ENCODE measurements around the gene OR5K3.

The OR5K3 gene

GRCh38 chr3:98398513-98398912 is 8.0 kb downstream of the OR5K3 start:
- DNase-seq (ENCODE audit: low read depth in 1 of 2, low spot score in 1 of 2) = no peak
- Histone ChIP-seq H3K27ac (replicated peaks) (no peak overlapping the region), H3K27me3 (ENCODE audit: insufficient read depth, poor library complexity, severe bottlenecking) (no peaks in the 10 kb centered on the region), H3K4me3 (replicated peaks; ENCODE audit: insufficient read depth, low read length) (no peak overlapping the region)
- no peak for TF ChIP-seq POLR2AphosphoS5 (IDR thresholded peaks at IDR 0.05; ENCODE audit: low read depth)
- TF ChIP-seq GABPA (IDR thresholded peaks at IDR 0.05; ENCODE audit: low read depth) = no peak
- no peak for TF ChIP-seq CTCF (IDR thresholded peaks at IDR 0.05; ENCODE audit: insufficient read depth, low read length)
- no peak for TF ChIP-seq REST (IDR thresholded peaks at IDR 0.05; ENCODE audit: insufficient replicate concordance, low read depth)
- no peak for TF ChIP-seq SPI1 (IDR thresholded peaks at IDR 0.05; ENCODE audit: borderline replicate concordance, low read depth)

GRCh38 chr3:98402507-98402906 is 12.0 kb downstream of the OR5K3 start:
- Histone ChIP-seq H3K4me3 (replicated peaks; ENCODE audit: insufficient read depth, low read length) (no peak overlapping the region), H3K27ac (replicated peaks) (no peak overlapping the region), H3K27me3 (ENCODE audit: insufficient read depth, poor library complexity, severe bottlenecking) (no peaks in the 10 kb centered on the region)
- DNase-seq (ENCODE audit: low read depth in 1 of 2, low spot score in 1 of 2) = no peak
- TF ChIP-seq SPI1 (IDR thresholded peaks at IDR 0.05; ENCODE audit: borderline replicate concordance, low read depth) (no peak), REST (IDR thresholded peaks at IDR 0.05; ENCODE audit: insufficient replicate concordance, low read depth) (no peak), CTCF (IDR thresholded peaks at IDR 0.05; ENCODE audit: insufficient read depth, low read length) (no peak), GABPA (IDR thresholded peaks at IDR 0.05; ENCODE audit: low read depth) (no peak), POLR2AphosphoS5 (IDR thresholded peaks at IDR 0.05; ENCODE audit: low read depth) (no peak)

GRCh38 chr3:98404010-98404409 is 13.5 kb downstream of the OR5K3 start:
- DNase-seq (ENCODE audit: low read depth in 1 of 2, low spot score in 1 of 2) = no peak
- TF ChIP-seq SPI1 (IDR thresholded peaks at IDR 0.05; ENCODE audit: borderline replicate concordance, low read depth) = no peak
- TF ChIP-seq GABPA (IDR thresholded peaks at IDR 0.05; ENCODE audit: low read depth) = no peak
- no peak for TF ChIP-seq REST (IDR thresholded peaks at IDR 0.05; ENCODE audit: insufficient replicate concordance, low read depth)
- no peak for TF ChIP-seq CTCF (IDR thresholded peaks at IDR 0.05; ENCODE audit: insufficient read depth, low read length)
- no peak for TF ChIP-seq POLR2AphosphoS5 (IDR thresholded peaks at IDR 0.05; ENCODE audit: low read depth)
- Histone ChIP-seq H3K27ac (replicated peaks) (no peak overlapping the region), H3K4me3 (replicated peaks; ENCODE audit: insufficient read depth, low read length) (no peak overlapping the region), H3K27me3 (ENCODE audit: insufficient read depth, poor library complexity, severe bottlenecking) (no peaks in the 10 kb centered on the region)

All from HL-60 (cell line).